Esophagus squamous epithelium (tissue), 4 donors: ENCODE data around the gene DOK3.

Experiments
- POLR2A ChIP-seq, 4 donors: fragments of 450-650 bp; IDR thresholded peaks; one replicate each; pipeline ENCODE4 v1.6.1; 2017; ENCODE audit warnings: antibody characterized with exemption in 4 of 4, mild to moderate bottlenecking in 4 of 4, moderate library complexity in 3 of 4
- TF ChIP-seq, protein P1 (sequence below), 6 experiments: fragments of 450-650 bp in 4 of 6; fragments of 200-600 bp in 2 of 6; sonication (generic) in 2 of 6; IDR thresholded peaks; one replicate each; pipeline ENCODE4 v1.5.1; 2016 to 2019; ENCODE audit warnings: antibody characterized with exemption in 6 of 6, mild to moderate bottlenecking in 4 of 6, moderate library complexity in 4 of 6

DNA sequence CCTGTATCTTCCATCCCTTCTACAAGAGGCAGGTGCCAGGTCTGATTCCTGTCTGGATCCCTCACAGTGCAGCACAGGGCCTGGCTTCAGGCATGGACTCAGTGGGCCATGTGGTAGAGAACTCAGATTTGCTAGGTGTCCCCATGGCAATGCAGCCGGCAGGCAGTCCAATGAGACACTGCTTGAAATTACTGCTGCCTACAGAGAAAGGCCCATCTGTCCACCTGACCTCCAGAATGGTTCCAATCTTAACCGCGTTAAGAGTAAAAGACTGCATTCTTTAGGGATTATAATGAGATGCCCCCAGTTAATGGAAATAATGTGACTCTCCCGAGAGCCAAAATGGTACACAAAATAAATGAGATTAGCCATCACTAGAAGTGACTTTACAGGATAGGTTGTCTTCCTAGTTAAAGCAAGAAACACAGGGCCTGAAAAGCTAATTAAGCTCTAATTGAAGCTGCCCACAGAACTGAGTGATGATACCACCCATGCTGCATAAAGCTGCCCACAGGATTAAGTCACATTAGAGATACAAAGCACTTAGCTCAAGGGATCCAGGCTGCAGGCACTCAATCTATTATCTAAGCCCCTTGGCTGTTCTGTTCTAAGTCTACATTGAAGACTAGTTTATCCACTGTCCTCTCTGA lies 33.3 kb upstream of the DOK3 start:
- TF ChIP-seq, protein P1, sequence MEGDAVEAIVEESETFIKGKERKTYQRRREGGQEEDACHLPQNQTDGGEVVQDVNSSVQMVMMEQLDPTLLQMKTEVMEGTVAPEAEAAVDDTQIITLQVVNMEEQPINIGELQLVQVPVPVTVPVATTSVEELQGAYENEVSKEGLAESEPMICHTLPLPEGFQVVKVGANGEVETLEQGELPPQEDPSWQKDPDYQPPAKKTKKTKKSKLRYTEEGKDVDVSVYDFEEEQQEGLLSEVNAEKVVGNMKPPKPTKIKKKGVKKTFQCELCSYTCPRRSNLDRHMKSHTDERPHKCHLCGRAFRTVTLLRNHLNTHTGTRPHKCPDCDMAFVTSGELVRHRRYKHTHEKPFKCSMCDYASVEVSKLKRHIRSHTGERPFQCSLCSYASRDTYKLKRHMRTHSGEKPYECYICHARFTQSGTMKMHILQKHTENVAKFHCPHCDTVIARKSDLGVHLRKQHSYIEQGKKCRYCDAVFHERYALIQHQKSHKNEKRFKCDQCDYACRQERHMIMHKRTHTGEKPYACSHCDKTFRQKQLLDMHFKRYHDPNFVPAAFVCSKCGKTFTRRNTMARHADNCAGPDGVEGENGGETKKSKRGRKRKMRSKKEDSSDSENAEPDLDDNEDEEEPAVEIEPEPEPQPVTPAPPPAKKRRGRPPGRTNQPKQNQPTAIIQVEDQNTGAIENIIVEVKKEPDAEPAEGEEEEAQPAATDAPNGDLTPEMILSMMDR (IDR thresholded peaks at IDR 0.05), result no peak
- TF ChIP-seq POLR2A (IDR thresholded peaks at IDR 0.05), result no peak
